GM20000 (cell line): Measurements from ENCODE around the gene DENND5B.

Experiments
- DNase-seq: peaks from one replicate; pipeline ENCODE4 v3.0.0; 2012; ENCODE audit warnings: low spot score
- TF ChIP-seq, protein P1 (sequence below): IDR thresholded peaks from 2 replicates; pipeline ENCODE4 v1.5.1; 2012; ENCODE audit warnings: mild to moderate bottlenecking, control low read depth; ENCODE audit errors: extremely low read depth, missing control alignments

Gene DENND5B

GRCh38 chr12:31605531-31605930 lies 14.6 kb upstream of the DENND5B start:
- no peak for DNase-seq
- TF ChIP-seq, protein P1, sequence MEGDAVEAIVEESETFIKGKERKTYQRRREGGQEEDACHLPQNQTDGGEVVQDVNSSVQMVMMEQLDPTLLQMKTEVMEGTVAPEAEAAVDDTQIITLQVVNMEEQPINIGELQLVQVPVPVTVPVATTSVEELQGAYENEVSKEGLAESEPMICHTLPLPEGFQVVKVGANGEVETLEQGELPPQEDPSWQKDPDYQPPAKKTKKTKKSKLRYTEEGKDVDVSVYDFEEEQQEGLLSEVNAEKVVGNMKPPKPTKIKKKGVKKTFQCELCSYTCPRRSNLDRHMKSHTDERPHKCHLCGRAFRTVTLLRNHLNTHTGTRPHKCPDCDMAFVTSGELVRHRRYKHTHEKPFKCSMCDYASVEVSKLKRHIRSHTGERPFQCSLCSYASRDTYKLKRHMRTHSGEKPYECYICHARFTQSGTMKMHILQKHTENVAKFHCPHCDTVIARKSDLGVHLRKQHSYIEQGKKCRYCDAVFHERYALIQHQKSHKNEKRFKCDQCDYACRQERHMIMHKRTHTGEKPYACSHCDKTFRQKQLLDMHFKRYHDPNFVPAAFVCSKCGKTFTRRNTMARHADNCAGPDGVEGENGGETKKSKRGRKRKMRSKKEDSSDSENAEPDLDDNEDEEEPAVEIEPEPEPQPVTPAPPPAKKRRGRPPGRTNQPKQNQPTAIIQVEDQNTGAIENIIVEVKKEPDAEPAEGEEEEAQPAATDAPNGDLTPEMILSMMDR: no peak

DNA sequence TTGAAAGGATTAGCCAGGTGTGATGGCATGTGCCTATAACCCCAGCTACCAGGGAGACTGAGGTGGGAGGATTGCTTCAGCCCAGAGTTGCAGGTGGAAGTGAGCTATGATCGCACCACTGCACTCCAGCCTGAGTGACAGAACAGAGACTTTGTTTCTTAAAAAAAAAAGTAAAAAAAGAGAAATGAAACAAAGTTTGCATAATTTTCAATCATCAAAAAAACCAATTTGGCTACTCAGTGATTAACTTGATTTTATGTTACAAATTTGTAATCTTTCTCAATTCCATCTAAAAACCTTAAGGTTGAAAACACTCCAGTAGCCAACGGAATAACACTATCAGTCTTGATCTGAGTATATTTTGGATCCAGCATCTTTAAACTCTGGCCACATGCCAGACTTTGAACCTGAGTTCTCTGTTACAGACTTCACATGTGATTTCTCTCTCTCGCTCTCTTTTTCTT lies 12.6 kb upstream of the DENND5B start:
- TF ChIP-seq, protein P1: no peak
- peak; percentile 44 for DNase-seq

DNA sequence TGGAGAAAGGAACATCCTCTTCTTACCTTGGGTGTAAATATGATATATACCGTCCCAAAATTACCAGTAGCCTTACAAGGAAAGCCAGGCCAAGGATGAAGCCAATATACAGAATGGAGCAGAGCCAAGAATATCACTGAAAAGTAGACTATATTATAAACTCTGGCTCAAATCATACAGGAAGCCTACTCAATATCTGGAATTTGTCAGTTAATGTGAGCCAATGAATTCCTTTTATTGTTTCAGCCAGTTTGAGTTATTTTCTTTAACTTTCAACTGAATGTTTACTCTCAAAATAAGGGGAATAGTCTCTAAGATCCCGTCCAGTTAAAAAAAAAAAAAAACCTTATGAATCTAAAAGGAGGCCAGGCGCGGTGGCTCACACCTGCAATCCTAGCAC lies 9.8 kb upstream of the DENND5B start:
- TF ChIP-seq, protein P1: no peak
- DNase-seq: no peak

DNA sequence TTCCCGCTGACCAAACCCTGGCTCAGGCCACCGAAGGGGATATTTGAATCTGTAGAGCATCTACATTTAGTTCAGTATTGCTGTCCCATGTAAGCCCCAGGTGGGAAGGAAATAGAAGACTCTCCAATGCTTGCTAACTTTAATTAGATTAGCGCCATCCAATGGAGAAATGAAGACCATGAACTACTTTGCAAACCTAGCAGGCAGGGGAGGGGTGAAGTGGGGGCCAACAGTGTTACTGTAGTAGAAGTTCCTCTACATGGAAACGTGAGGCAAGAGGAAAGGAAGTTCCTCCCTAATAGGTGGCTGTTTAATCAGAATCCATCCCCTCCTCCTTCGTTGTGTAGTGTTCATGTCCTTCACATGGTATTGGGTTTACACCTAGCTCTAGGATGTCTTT lies 9.3 kb upstream of the DENND5B start:
- no peak for DNase-seq
- TF ChIP-seq, protein P1: no peak

DNA sequence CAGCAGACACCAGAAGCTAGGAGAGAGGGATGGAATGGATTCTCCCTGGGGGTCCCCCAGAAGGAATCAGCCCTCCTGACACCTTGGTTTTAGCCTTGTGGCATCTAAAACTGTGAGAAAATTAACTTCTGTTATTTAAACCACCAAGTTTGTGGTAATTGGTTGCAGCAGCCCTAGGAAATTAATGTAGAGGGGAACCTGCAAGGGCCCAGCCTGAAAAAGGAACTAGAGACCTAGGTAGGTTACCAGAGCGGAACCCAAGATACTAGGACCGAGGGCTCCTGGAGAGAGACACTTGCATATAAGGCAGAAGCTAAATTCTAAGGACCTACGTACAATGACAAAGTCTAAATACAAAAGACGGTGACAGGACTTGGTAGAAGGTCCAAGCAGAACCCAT lies 8.1 kb upstream of the DENND5B start:
- peak; percentile 39 for DNase-seq
- TF ChIP-seq, protein P1: no peak

DNA sequence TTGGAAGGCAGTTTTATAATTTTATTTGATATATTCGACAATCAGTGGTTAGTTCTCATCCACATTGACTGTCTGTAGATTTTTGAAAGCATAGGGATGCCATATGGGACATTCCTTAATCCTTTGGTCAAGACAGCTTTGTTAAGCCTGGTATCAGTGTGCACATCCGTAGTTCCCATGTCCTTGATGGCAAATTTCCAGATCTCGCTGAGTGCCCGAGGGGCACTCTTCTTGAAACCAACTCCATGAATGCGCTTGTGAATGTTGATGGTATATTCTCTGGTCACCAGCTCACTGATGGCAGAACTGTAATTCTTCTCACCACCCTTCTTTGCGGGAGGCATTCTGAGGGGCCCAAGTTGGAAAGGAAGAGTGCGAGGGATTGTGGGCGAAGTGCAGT lies 6.1 kb upstream of the DENND5B start:
- TF ChIP-seq, protein P1: no peak
- no peak for DNase-seq

GRCh38 chr12:31594681-31595080 lies 3.7 kb upstream of the DENND5B start:
- TF ChIP-seq, protein P1: no peak
- DNase-seq: no peak

GRCh38 chr12:31591380-31591901 lies 505 bp upstream of the DENND5B start:
- DNase-seq: peak; percentile 50
- TF ChIP-seq, protein P1: no peak
